Keratinocyte (primary cell): ENCODE results near the gene ZFP42.
"Not testable (repeated sequence)": the region's sequence is repeated elsewhere in the genome, so short reads cannot be mapped to it uniquely, and the experiment has no call there.

Experiments used
- CTCF ChIP-seq, 3 experiments: IDR thresholded peaks in 1 of 3; conservative IDR thresholded peaks in 1 of 3; optimal IDR thresholded peaks in 1 of 3; 2 replicates in 2 of 3; 3 replicates in 1 of 3; pipeline versions ENCODE3 to v1.5.1; 2011; ENCODE audit warnings: low read length in 3 of 3, mild to moderate bottlenecking in 3 of 3, moderate library complexity in 2 of 3, control low read depth in 1 of 3, inconsistent platforms in 1 of 3; ENCODE audit not compliant: insufficient read depth in 2 of 3; ENCODE audit errors: extremely low read depth in 1 of 3
- EZH2 ChIP-seq: IDR thresholded peaks from one replicate; pipeline ENCODE4 v1.6.1; 2012; ENCODE audit warnings: inconsistent platforms, mild to moderate bottlenecking, low read length, moderate library complexity

DNA sequence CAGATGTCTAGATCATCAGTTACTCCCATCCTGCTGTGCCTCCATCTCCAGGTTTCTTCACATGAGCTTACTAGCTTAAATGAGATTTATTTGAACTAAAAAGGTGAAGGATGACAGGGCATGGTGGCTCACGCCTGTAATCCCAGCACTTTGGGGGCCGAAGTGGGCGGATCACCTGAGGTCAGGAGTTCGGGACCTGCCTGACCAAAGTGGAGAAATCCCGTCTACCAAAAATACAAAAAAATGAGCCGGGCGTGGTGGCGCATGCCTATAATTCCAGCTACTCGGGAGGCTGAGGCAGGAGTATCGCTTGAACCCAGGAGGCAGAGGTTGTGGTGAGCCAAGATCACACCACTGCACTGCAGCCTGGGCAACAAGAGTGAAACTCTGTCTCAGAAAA is 49.9 kb downstream of the ZFP42 start:
- not testable (repeated sequence) for TF ChIP-seq CTCF (optimal IDR thresholded peaks at IDR 0.05 in 1 of 3, IDR thresholded peaks at IDR 0.05 in 1 of 3, conservative IDR thresholded peaks at IDR 0.05 in 1 of 3; ENCODE audit: extremely low read depth in 1 of 3, insufficient read depth in 2 of 3, low read length in 3 of 3); EZH2
